Ovary (tissue), 9 donors: ENCODE measurements around the gene PPP1R13B. TPM values are rescaled to one million over a fixed set of nuclear protein-coding genes. Genes with fewer than 3 reads are reported as not detected.
A peak's percentile ranks its signal among the peaks of the same experiment; 100 is the strongest.

Source experiments
- DNase-seq, 5 donors: peaks; one replicate each; pipeline ENCODE4 v3.0.0-alpha.2; 2019 to 2020
- H3K27ac ChIP-seq, 2 donors: fragments of 200-600 bp; one replicate each; pipeline versions ENCODE4 v1.5.1 to v1.8.0; 2019 to 2022
- H3K27me3 ChIP-seq: fragments of 200-600 bp; one replicate; pipeline ENCODE4 v1.8.0; 2022
- H3K36me3 ChIP-seq: fragments of 200-600 bp; sonication (generic); one replicate; pipeline ENCODE4 v1.5.1; 2019
- H3K4me1 ChIP-seq: one replicate; pipeline ENCODE4 v1.8.1; 2013; ENCODE audit warnings: mild to moderate bottlenecking, moderate library complexity; ENCODE audit not compliant: insufficient read depth
- H3K4me3 ChIP-seq: fragments of 200-600 bp; sonication (generic); one replicate; pipeline ENCODE4 v1.5.1; 2017
- H3K9me3 ChIP-seq, 2 donors: fragments of 200-600 bp in 1 of 2; sonication (generic) in 1 of 2; one replicate each; pipeline versions ENCODE4 v1.5.1 to v1.8.1; 2013 to 2019; ENCODE audit warnings: mild to moderate bottlenecking in 1 of 2, moderate library complexity in 1 of 2
- EP300 ChIP-seq: sonication (generic); formaldehyde crosslinking; IDR thresholded peaks from one replicate; pipeline ENCODE4 v1.6.1; 2017; ENCODE audit warnings: antibody characterized with exemption
- POLR2A ChIP-seq: fragments of 450-650 bp; IDR thresholded peaks from one replicate; pipeline ENCODE4 v1.6.1; 2017; ENCODE audit warnings: antibody characterized with exemption, mild to moderate bottlenecking, moderate library complexity
- WGBS, 3 donors: extraction: QIAGEN DNeasy Blood & Tissue Kit in 1 of 3; methylation state at CpG; one replicate each; pipeline versions ENCODE4 v1.1.5 to v1.1.7; 2013 to 2017; 5-methylcytosine and 5-hydroxymethylcytosine counted together
- intact Hi-C, 4 donors: fragments of 100-400 bp; cut with DNase I; formaldehyde crosslinking; loops; one replicate each; pipeline versions ENCODE4 v1.11.0 to v1.15.1; 2022 to 2023
- polyA plus RNA-seq, 2 donors: library from polyadenylated mRNA; stranded (reverse); fragments of 200-250 nt in 1 of 2; fragments of 350-450 nt in 1 of 2; fragmentation: Illumina TruSeq in 1 of 2; extraction: RNeasy Lipid Tissue Mini Kit (QIAGEN cat#74804) in 1 of 2; gene quantifications; one replicate each; pipeline ENCODE4 v1.2.3, GENCODE V29; 2013 to 2014
- total RNA-seq, 7 donors: library from RNA; depleted of rRNA in 2 of 7; stranded (reverse); fragments of >200 nt in 2 of 7; fragmentation: NEBNext Ultra II Directional in 3 of 7; extraction: Animal tissue kit (Norgen Biotek cat#: 25700) in 3 of 7; gene quantifications; one replicate each; pipeline versions ENCODE4 v1.1.0 to v1.2.4, GENCODE V29; 2016 to 2023
- TF ChIP-seq, protein P1 (sequence below), 3 donors: fragments of 450-650 bp in 2 of 3; fragments of 200-600 bp in 1 of 3; IDR thresholded peaks; one replicate each; pipeline versions ENCODE4 v1.5.1 to v1.8.0; 2016 to 2022; ENCODE audit warnings: antibody characterized with exemption in 3 of 3, mild to moderate bottlenecking in 1 of 3
- donor health status: DM: no; HTN: no; CAD: no; lungs with moderate emphysema.
- donor health status: DM: no; HTN: no; CAD: no.
- donor health status: Bipolar disorder and iron deficiency.
- donor health status: DM: yes; HTN: yes; CAD: no.
- donor health status: DM: no; HTN: no; CAD: no.
- donor health status: DM: yes; HTN: yes; CAD: no.

PPP1R13B gene
- total and polyA plus RNA-seq, 9 donors, result 15.0 to 64.8 (median 35.3) TPM

DNA sequence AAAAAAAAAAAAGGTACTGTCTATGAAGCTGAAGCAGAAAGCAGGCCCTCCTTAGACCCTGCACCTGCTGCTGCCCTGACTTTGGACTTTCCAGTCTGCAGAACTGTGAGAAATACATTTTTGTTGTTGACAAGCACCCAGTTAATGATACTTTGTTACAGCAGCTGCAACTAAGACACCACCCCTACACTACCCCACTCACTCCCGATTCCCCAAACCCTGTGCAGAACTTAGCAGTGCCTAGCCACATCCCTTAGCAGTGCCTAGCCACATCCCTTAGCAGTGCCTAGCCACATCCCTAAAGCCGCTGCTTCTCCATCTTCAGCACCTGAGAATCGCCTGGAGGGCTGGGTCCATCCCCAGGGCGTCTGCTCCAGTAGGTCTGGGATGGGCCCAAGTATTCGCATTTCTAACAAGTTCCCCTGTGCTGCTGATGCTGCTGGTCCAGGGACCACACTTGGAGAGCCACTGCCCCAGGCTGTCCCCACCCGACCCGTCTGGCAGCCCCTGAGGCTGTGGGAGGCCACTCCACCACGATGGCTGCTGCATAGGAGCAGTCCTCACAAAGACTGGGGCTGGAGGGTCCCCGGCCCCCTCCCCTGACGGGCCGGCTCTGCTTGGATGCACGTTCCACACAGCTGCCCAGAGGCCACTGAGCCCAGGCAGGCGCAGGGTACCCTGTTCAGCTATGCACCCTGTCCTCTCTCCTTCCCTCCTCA, 10.8 kb upstream of the PPP1R13B start:
- intact Hi-C loops, result no loop called here
- Histone ChIP-seq H3K27me3 (no peaks in the 10 kb centered on the region), H3K27ac (no peak overlapping the region), H3K4me1 (peaks cover 12% of the 10 kb centered on the region), H3K4me3 (no peak overlapping the region), H3K36me3 (no peaks in the 10 kb centered on the region), H3K9me3 (no peaks in the 10 kb centered on the region)
- TF ChIP-seq POLR2A, result no peak
- 85 to 91% (median 89%) methylated on average over 11 to 13 of the region's 13 CpGs for WGBS, 3 donors
- DNase-seq, result no peak

DNA sequence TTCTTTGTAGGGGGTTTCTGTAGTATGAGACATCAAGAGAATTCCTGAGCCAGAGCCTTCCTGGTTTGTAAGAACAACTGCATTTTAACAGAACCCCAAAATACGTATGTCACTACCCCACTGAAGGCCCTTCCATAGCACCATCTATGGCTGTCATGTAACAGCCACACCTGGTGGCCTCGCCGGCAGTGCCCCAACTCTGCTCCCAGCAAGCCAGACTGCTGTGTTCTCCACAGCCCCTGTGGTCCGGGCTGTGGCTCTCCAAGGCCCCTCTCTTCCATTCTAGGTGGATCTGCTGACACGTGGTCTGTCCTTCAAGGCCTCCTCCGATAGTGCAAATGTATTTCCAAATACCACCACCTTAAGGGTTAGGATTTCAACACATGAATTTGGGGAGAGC, 9.9 kb upstream of the PPP1R13B start:
- H3K36me3 ChIP-seq, result no peaks in the 10 kb centered on the region
- H3K27ac ChIP-seq, result no peak overlapping the region
- no peaks in the 10 kb centered on the region for H3K9me3 ChIP-seq
- H3K27me3 ChIP-seq, result no peaks in the 10 kb centered on the region
- intact Hi-C loops, result no loop called here
- DNase-seq, result no peak
- TF ChIP-seq, protein P1, sequence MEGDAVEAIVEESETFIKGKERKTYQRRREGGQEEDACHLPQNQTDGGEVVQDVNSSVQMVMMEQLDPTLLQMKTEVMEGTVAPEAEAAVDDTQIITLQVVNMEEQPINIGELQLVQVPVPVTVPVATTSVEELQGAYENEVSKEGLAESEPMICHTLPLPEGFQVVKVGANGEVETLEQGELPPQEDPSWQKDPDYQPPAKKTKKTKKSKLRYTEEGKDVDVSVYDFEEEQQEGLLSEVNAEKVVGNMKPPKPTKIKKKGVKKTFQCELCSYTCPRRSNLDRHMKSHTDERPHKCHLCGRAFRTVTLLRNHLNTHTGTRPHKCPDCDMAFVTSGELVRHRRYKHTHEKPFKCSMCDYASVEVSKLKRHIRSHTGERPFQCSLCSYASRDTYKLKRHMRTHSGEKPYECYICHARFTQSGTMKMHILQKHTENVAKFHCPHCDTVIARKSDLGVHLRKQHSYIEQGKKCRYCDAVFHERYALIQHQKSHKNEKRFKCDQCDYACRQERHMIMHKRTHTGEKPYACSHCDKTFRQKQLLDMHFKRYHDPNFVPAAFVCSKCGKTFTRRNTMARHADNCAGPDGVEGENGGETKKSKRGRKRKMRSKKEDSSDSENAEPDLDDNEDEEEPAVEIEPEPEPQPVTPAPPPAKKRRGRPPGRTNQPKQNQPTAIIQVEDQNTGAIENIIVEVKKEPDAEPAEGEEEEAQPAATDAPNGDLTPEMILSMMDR (IDR thresholded peaks at IDR 0.05), result no peak
- 74 to 96% (median 75%) methylated on average over 6 of the region's 6 CpGs for WGBS, 3 donors
- H3K4me3 ChIP-seq, result no peak overlapping the region
- H3K4me1 ChIP-seq, result peaks cover 8% of the 10 kb centered on the region

DNA sequence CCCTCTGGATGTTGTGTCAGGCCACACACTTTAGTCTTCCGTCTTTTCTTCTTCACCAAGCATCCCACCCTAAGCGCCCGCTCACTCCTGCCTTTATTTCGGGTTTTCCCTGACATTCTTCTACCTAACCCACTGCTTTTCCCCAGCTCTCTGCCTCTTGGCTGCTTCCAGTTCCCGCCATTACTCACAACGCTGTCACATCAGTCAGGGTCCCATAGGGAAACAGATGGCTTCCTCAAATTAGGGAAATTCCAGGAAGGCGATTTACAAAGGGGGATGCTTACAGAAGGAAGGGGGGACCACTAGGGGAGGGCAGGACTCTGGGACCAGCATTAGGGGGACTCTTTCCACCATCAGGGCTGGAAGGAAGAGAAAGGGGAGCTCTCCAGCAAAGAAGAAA, 9.2 kb upstream of the PPP1R13B start:
- intact Hi-C loops, result no loop called here
- H3K27me3 ChIP-seq, result no peaks in the 10 kb centered on the region
- TF ChIP-seq, protein P1 (IDR thresholded peaks at IDR 0.05), result no peak
- TF ChIP-seq POLR2A, result no peak
- no peak for TF ChIP-seq EP300
- WGBS, 3 donors, result 67 to 86% (median 70%) methylated on average over 7 of the region's 7 CpGs
- H3K4me3 ChIP-seq, result no peak overlapping the region
- no peaks in the 10 kb centered on the region for H3K9me3 ChIP-seq
- no peak for DNase-seq
- peaks cover 4% of the 10 kb centered on the region for H3K4me1 ChIP-seq
- H3K36me3 ChIP-seq, result no peaks in the 10 kb centered on the region
- no peak overlapping the region for H3K27ac ChIP-seq

DNA sequence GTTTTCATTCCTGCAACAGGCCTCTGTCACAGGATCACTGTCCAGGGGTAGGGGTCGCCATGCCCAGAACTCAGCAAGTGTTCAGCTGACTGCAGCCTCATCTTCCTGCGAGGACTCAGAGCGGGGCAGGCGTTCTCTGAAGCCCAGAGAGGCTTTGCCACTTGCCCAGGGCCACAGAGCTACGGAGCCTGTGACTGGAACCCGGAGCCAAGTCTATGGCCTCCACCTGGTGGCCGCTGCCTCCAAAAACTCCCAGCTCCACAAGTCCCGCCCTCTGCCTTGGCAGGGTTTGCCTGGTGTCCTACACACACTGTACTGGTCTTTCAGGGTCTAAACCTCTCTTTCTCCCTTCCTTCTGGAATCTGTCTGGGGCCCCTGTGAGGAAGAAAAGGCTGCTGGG, 8.7 kb upstream of the PPP1R13B start:
- WGBS, 3 donors, result 92 to 96% (median 93%) methylated on average over 8 of the region's 8 CpGs
- no peak overlapping the region for H3K27ac ChIP-seq
- no peaks in the 10 kb centered on the region for H3K4me1 ChIP-seq

DNA sequence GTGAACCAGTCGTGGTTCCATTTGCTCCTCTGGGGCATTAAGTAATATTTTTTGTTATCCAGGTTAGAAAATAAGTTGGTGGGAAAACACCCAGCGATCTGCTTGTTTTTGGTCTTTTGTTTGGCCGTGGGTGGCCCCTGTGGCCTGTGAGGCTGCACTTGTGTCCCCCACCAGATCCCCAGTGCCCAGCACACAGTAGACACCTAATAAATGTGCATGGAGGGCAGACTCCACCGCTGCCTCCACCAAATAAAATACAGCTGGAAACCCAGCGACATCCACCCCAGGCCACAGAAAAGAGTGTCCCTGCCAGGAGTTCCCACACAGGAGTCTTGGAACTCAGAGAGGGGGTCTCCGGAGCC, 8.3 kb upstream of the PPP1R13B start:
- Histone ChIP-seq H3K27me3 (no peaks in the 10 kb centered on the region), H3K4me3 (no peak overlapping the region), H3K27ac (no peak overlapping the region), H3K9me3 (no peaks in the 10 kb centered on the region), H3K4me1 (no peaks in the 10 kb centered on the region), H3K36me3 (no peaks in the 10 kb centered on the region)
- TF ChIP-seq, protein P1 (IDR thresholded peaks at IDR 0.05), result no peak
- TF ChIP-seq POLR2A (no peak), EP300 (no peak)
- no peak for DNase-seq
- intact Hi-C loops, result no loop called here
- 63 to 80% (median 71%) methylated on average over 6 of the region's 6 CpGs for WGBS, 3 donors

More for the DNA sequence above, 8.7 kb upstream of the PPP1R13B start:
- H3K36me3 ChIP-seq, result no peaks in the 10 kb centered on the region
- H3K9me3 ChIP-seq, result no peaks in the 10 kb centered on the region
- intact Hi-C loops, result no loop called here
- no peak for TF ChIP-seq EP300
- TF ChIP-seq POLR2A, result no peak
- no peaks in the 10 kb centered on the region for H3K27me3 ChIP-seq
- DNase-seq, result peak in 1 of 5 donors; percentile 42
- no peak overlapping the region for H3K4me3 ChIP-seq
